Renal pelvis (tissue), 4 donors: Measurements from ENCODE around the gene RAI14. TPM values are rescaled to one million over a fixed set of nuclear protein-coding genes. Genes with fewer than 3 reads are reported as not detected.
"Not testable (repeated sequence)": the region's sequence is repeated elsewhere in the genome, so short reads cannot be mapped to it uniquely, and the experiment has no call there.

Source experiments
- DNase-seq: peaks from one replicate; pipeline ENCODE4 v3.0.0-alpha.2; 2013
- polyA plus RNA-seq, 3 donors: library from polyadenylated mRNA; unstranded; fragments of 120-200 nt; gene quantifications; one replicate each; pipeline ENCODE4 v1.2.1, GENCODE V29; 2013; ENCODE audit not compliant: insufficient read length in 3 of 3

Gene RAI14
- polyA plus RNA-seq, 3 donors: 87.9 to 88.9 (median 87.9) TPM

- no peak for DNase-seq
Measured at GRCh38 chr5:34813509-34813908, 157.4 kb downstream of the RAI14 start.

GRCh38 chr5:34817558-34818351, 161.6 kb downstream of the RAI14 start:
- no peak for DNase-seq

- DNase-seq: no peak
Measured at GRCh38 chr5:34818717-34819116, 162.6 kb downstream of the RAI14 start.

GRCh38 chr5:34820593-34820992, 164.5 kb downstream of the RAI14 start:
- no peak for DNase-seq

- no peak for DNase-seq
Measured at GRCh38 chr5:34822956-34823715, 167.0 kb downstream of the RAI14 start.

GRCh38 chr5:34826347-34826746, 170.2 kb downstream of the RAI14 start:
- no peak for DNase-seq

GRCh38 chr5:34827588-34828506, 171.7 kb downstream of the RAI14 start:
- DNase-seq: no peak

GRCh38 chr5:34830827-34831226, 174.7 kb downstream of the RAI14 start:
- DNase-seq: not testable (repeated sequence)

- no peak for DNase-seq
Measured at GRCh38 chr5:34831303-34831702, 175.2 kb downstream of the RAI14 start.

- no peak for DNase-seq
Measured at GRCh38 chr5:34832568-34832967, 176.4 kb downstream of the RAI14 start.

GRCh38 chr5:34833090-34833489, 177.0 kb downstream of the RAI14 start:
- DNase-seq: no peak

- DNase-seq: no peak
Measured at GRCh38 chr5:34833976-34834793, 178.1 kb downstream of the RAI14 start.

- no peak for DNase-seq
Measured at GRCh38 chr5:34834794-34835089, 178.6 kb downstream of the RAI14 start.

- no peak for DNase-seq
Measured at GRCh38 chr5:34835664-34836063, 179.5 kb downstream of the RAI14 start.

GRCh38 chr5:34838785-34839714, 182.9 kb downstream of the RAI14 start, which contains the start of gene TTC23L:
Gene TTC23L, plus strand, starts transcription at chr5:34839164. Its CDS starts 1,508 bp downstream, at chr5:34840672.
- peak; percentile 91 for DNase-seq

GRCh38 chr5:34841816-34842215, 185.7 kb downstream of the RAI14 start:
- DNase-seq: no peak

- DNase-seq: no peak
Measured at GRCh38 chr5:34842554-34842953, 186.4 kb downstream of the RAI14 start.

- no peak for DNase-seq
Measured at GRCh38 chr5:34843497-34843896, 187.4 kb downstream of the RAI14 start.

- no peak for DNase-seq
Measured at GRCh38 chr5:34844106-34844505, 188.0 kb downstream of the RAI14 start.

GRCh38 chr5:34844999-34845398, 188.9 kb downstream of the RAI14 start:
- no peak for DNase-seq
